T47D (cell line): ENCODE data around the gene NPBWR2.
A peak's percentile ranks its signal among the peaks of the same experiment; 100 is the strongest.

Experiments used
- DNase-seq, 2 experiments: peaks; one replicate each; pipeline versions ENCODE4 v3.0.0 to v3.0.0-alpha.2; 2011 to 2012; ENCODE audit warnings: low read depth in 1 of 2, low spot score in 1 of 2
- JUND ChIP-seq: IDR thresholded peaks from 2 replicates; pipeline ENCODE4 v1.6.1; 2012; ENCODE audit warnings: low read depth
- in situ Hi-C: cut with HindIII; loops from 2 replicates; pipeline ENCODE4 v1.10.0; 2016; ENCODE audit warnings: low sequenced_read_pairs, low pct_unique_long_range_greater_than_20kb

NPBWR2 gene

GRCh38 chr20:64081624-64081964 lies 25.8 kb downstream of the NPBWR2 start:
- no peak for TF ChIP-seq JUND
- in situ Hi-C loops, result no loop called here
- no peak for DNase-seq

- DNase-seq, result no peak
- in situ Hi-C loops, result no loop called here
These were observed 26.3 kb downstream of the NPBWR2 start for GRCh38 chr20:64080813-64081623.

GRCh38 chr20:64080013-64080812 lies 27.2 kb downstream of the NPBWR2 start, which contains the start of gene OPRL1:
Gene OPRL1 (plus strand): TSS chr20:64080082. CDS start chr20:64092721, 12,639 bp downstream.
- in situ Hi-C loops, result no loop called here
- TF ChIP-seq JUND, result no peak
- DNase-seq, result no peak

More at GRCh38 chr20:64080813-64081623, 26.3 kb downstream of the NPBWR2 start:
- no peak for TF ChIP-seq JUND

- in situ Hi-C loops, result no loop called here
- peak; percentile 72 to 86 for DNase-seq
These were observed 27.9 kb downstream of the NPBWR2 start, which contains the start of gene RGS19 for GRCh38 chr20:64079273-64080012. Gene RGS19 (minus strand): TSS chr20:64079518. CDS start chr20:64076886, 2,632 bp downstream.

GRCh38 chr20:64078934-64079272 lies 28.5 kb downstream of the NPBWR2 start:
- in situ Hi-C loops, result no loop called here
- TF ChIP-seq JUND, result no peak
- no peak for DNase-seq

More at GRCh38 chr20:64079273-64080012, 27.9 kb downstream of the NPBWR2 start, which contains the start of gene RGS19:
- TF ChIP-seq JUND, result no peak

- in situ Hi-C loops, result no loop called here
- DNase-seq, result no peak
- no peak for TF ChIP-seq JUND
These were observed 29.4 kb downstream of the NPBWR2 start for GRCh38 chr20:64077876-64078551.

- DNase-seq, result no peak
- in situ Hi-C loops, result no loop called here
- no peak for TF ChIP-seq JUND
These were observed 29.9 kb downstream of the NPBWR2 start for GRCh38 chr20:64077541-64077875.

- DNase-seq, result no peak
- in situ Hi-C loops, result no loop called here
These were observed 30.3 kb downstream of the NPBWR2 start for GRCh38 chr20:64077094-64077493.

GRCh38 chr20:64076061-64076997 lies 31.0 kb downstream of the NPBWR2 start:
- TF ChIP-seq JUND, result no peak
- in situ Hi-C loops, result no loop called here
- DNase-seq, result no peak

More at GRCh38 chr20:64077094-64077493, 30.3 kb downstream of the NPBWR2 start:
- no peak for TF ChIP-seq JUND

- no peak for TF ChIP-seq JUND
- in situ Hi-C loops, result no loop called here
- DNase-seq, result no peak
These were observed 31.8 kb downstream of the NPBWR2 start for GRCh38 chr20:64075556-64075955.

- in situ Hi-C loops, result no loop called here
- no peak for TF ChIP-seq JUND
- no peak for DNase-seq
These were observed 32.4 kb downstream of the NPBWR2 start for GRCh38 chr20:64074963-64075362.
